Loucy (cell line): ENCODE data around the gene ARHGAP22.

Source experiments
- H2AFZ ChIP-seq: fragments of 200-600 bp; sonication (generic); 2 replicates; pipeline ENCODE4 v1.6.0; 2016; ENCODE audit warnings: antibody characterized with exemption, mild to moderate bottlenecking, low read length, moderate library complexity
- H3F3A ChIP-seq: fragments of 200-600 bp; 2 replicates; pipeline ENCODE4 v1.6.0; 2016; ENCODE audit warnings: antibody characterized with exemption, low read depth, mild to moderate bottlenecking
- H3K27me3 ChIP-seq: fragments of 200-600 bp; sonication (generic); 2 replicates; pipeline ENCODE4 v1.6.1; 2014; ENCODE audit warnings: low read length, mild to moderate bottlenecking; ENCODE audit not compliant: insufficient read depth, poor library complexity, severe bottlenecking
- H3K36me3 ChIP-seq: fragments of 200-600 bp; sonication (generic); 2 replicates; pipeline ENCODE4 v1.6.1; 2016; ENCODE audit warnings: low read length; ENCODE audit not compliant: insufficient read depth
- H3K4me1 ChIP-seq: fragments of 200-600 bp; sonication (generic); 2 replicates; pipeline ENCODE4 v1.5.1; 2014; ENCODE audit warnings: low read length, mild to moderate bottlenecking; ENCODE audit not compliant: insufficient read depth, poor library complexity, severe bottlenecking
- H3K4me2 ChIP-seq: fragments of 200-600 bp; sonication (generic); 2 replicates; pipeline ENCODE4 v1.6.0; 2014; ENCODE audit warnings: antibody characterized with exemption, low read length, low read depth, mild to moderate bottlenecking; ENCODE audit not compliant: poor library complexity, severe bottlenecking
- H3K4me3 ChIP-seq: fragments of 200-600 bp; sonication (generic); 2 replicates; pipeline ENCODE4 v1.5.1; 2014; ENCODE audit warnings: low read length, mild to moderate bottlenecking, mixed read lengths; ENCODE audit not compliant: poor library complexity, severe bottlenecking
- H3K79me2 ChIP-seq: fragments of 200-600 bp; sonication (generic); 2 replicates; pipeline ENCODE4 v1.6.1; 2014; ENCODE audit warnings: low read length; ENCODE audit not compliant: insufficient read depth
- H3K9ac ChIP-seq: fragments of 200-600 bp; sonication (generic); 2 replicates; pipeline ENCODE4 v1.6.0; 2014; ENCODE audit warnings: mild to moderate bottlenecking, low read depth, low read length, moderate library complexity; ENCODE audit not compliant: poor library complexity, severe bottlenecking
- H3K9me2 ChIP-seq: fragments of 200-600 bp; sonication (generic); replicated peaks from 2 replicates; pipeline ENCODE4 v1.6.1; 2016; ENCODE audit warnings: low read depth, low read length, mixed read lengths
- H3K9me3 ChIP-seq: fragments of 200-600 bp; sonication (generic); 2 replicates; pipeline ENCODE4 v1.6.1; 2014; ENCODE audit warnings: mild to moderate bottlenecking, antibody characterized with exemption, low read length, low read depth; ENCODE audit not compliant: insufficient read depth
- H4K20me1 ChIP-seq: fragments of 200-600 bp; sonication (generic); 2 replicates; pipeline ENCODE4 v1.6.0; 2014; ENCODE audit warnings: antibody characterized with exemption, low read length, mild to moderate bottlenecking; ENCODE audit not compliant: insufficient read depth, poor library complexity, severe bottlenecking
- EZH2phosphoT487 ChIP-seq: fragments of 200-600 bp; IDR thresholded peaks from 2 replicates; pipeline ENCODE4 v1.6.1; 2018; ENCODE audit warnings: antibody characterized with exemption, mild to moderate bottlenecking, moderate library complexity, borderline replicate concordance
- TF ChIP-seq, protein P1 (sequence below): fragments of 200-600 bp; sonication (generic); conservative IDR thresholded peaks from 2 replicates; pipeline ENCODE4 v1.5.1; 2014; ENCODE audit warnings: mild to moderate bottlenecking, antibody characterized with exemption, low read length

ARHGAP22 gene

DNA sequence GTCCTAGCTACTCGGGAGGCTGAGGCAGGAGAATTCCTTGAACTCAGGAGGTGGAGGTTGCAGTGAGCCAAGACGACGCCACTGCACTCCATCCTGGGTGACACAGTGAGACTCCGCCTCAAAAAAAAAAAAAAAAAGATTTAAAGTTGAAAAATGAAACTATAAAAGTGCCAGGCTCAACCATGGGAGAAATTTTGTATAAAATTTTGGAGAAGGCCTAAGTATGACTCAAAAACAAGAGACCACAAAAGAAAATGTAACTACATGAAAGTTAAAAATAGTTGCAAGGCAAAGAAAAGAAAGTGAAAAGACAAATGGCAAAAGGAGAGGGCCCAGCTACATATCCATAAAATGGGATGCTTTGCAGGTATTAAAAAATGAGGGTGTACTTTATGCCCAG, 104.1 kb downstream of the ARHGAP22 start:
- H3K79me2 ChIP-seq, result no peaks in the 10 kb centered on the region

DNA sequence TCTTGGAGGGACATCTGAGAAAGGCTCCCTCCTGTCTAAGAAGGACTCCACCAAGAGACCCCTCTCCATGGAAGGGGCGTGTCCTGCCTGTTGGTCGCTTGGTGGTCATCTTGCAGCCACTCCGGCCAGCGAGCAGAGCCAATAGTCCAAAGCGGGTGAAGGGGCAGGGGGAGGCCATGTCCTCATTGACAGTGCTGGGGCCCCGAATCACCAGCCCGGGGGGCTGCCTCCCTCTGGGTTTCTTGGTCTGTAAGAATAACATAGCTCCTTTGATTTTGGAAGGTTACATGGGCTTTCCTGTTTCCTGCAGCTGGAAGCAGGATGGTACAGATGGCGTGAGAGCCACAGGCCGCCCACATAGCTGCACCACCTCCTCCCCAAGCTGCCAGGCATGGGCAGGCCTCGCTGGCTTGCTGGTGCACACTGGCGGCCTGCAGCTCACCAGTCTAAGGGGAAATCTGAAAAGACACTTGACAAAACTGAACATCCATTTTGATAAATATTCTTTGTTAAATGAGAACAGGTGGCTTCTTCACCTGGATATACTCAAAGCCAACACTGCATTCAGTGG, 105.8 kb downstream of the ARHGAP22 start:
- Histone ChIP-seq H3K36me3 (no peaks in the 10 kb centered on the region), H3K9ac (no peak overlapping the region), H3K79me2 (no peaks in the 10 kb centered on the region), H3K27me3 (no peaks in the 10 kb centered on the region), H3K9me3 (no peaks in the 10 kb centered on the region), H3F3A (no peaks in the 10 kb centered on the region), H3K9me2 (no peaks in the 10 kb centered on the region), H3K4me1 (peaks cover 16% of the 10 kb centered on the region), H4K20me1 (no peaks in the 10 kb centered on the region), H3K4me3 (no peak overlapping the region), H3K4me2 (no peak overlapping the region), H2AFZ (no peak overlapping the region)
- TF ChIP-seq, protein P1, sequence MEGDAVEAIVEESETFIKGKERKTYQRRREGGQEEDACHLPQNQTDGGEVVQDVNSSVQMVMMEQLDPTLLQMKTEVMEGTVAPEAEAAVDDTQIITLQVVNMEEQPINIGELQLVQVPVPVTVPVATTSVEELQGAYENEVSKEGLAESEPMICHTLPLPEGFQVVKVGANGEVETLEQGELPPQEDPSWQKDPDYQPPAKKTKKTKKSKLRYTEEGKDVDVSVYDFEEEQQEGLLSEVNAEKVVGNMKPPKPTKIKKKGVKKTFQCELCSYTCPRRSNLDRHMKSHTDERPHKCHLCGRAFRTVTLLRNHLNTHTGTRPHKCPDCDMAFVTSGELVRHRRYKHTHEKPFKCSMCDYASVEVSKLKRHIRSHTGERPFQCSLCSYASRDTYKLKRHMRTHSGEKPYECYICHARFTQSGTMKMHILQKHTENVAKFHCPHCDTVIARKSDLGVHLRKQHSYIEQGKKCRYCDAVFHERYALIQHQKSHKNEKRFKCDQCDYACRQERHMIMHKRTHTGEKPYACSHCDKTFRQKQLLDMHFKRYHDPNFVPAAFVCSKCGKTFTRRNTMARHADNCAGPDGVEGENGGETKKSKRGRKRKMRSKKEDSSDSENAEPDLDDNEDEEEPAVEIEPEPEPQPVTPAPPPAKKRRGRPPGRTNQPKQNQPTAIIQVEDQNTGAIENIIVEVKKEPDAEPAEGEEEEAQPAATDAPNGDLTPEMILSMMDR, result no peak
- TF ChIP-seq EZH2phosphoT487, result no peak

More for the DNA sequence above, 104.1 kb downstream of the ARHGAP22 start:
- Histone ChIP-seq H3K9me3 (no peaks in the 10 kb centered on the region), H2AFZ (no peak overlapping the region), H3K9me2 (no peaks in the 10 kb centered on the region), H3K36me3 (no peaks in the 10 kb centered on the region), H3K4me2 (no peak overlapping the region), H4K20me1 (no peaks in the 10 kb centered on the region), H3K4me1 (peaks cover 6% of the 10 kb centered on the region), H3K4me3 (no peak overlapping the region), H3K27me3 (no peaks in the 10 kb centered on the region), H3K9ac (no peak overlapping the region), H3F3A (no peaks in the 10 kb centered on the region)
- no peak for TF ChIP-seq EZH2phosphoT487
- TF ChIP-seq, protein P1, result no peak

DNA sequence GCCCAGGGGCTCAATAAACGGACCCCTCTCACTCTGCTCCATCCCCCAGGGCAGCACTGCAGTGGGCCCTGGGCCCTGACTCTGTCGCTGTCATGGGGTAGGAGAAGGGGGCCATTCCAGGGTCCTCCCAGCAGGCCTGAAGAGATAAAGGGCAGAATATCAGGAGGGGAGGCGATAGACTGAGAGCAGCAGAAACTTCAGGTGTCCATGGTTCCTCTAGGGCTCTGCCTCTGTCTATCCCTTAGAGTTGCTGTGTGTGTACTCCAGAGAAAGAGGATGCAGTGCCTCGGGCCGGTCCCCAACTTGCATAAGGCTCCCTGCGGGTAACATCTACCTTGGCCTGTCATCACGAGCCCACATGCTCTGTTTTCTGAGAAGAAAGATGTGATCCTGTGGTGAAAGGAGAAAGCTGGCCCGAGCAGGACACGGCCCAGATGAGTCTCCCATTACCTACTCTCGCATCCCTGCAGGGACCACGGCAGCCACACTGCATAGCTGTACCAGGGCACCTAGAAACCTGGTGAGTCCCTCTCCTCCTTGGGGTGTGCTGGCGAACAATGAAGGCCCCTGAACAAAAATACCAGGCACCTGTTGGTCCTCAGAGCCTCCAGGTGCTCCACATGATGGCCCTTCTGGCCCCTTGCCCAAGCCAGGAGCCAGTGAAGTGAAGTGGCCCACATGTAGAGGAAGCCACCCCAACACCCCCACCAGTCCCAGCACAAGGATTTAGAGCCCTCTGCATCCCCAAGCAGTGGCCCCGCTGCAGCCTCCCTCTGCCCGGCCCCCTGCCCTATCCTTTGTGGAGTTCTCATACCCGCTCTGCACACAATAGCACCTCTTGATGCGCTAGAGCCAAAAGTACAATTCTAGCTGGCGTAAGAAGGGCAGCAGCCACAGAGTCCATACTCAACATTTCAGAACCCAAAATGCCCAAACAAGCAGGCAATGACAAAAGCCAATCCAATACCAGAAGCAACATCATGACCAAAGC, 106.8 kb downstream of the ARHGAP22 start:
- Histone ChIP-seq H3K27me3 (no peaks in the 10 kb centered on the region), H3K4me3 (no peak overlapping the region), H3K79me2 (no peaks in the 10 kb centered on the region), H3K4me1 (peaks cover 26% of the 10 kb centered on the region), H3K4me2 (no peak overlapping the region), H3F3A (no peaks in the 10 kb centered on the region), H3K36me3 (no peaks in the 10 kb centered on the region), H4K20me1 (no peaks in the 10 kb centered on the region), H3K9ac (no peak overlapping the region), H2AFZ (no peak overlapping the region), H3K9me3 (no peaks in the 10 kb centered on the region), H3K9me2 (no peaks in the 10 kb centered on the region)
- TF ChIP-seq EZH2phosphoT487, result no peak
- TF ChIP-seq, protein P1, result no peak
